A549 (cell line): ENCODE measurements around the gene PCSK6. TPM values are rescaled to one million over a fixed set of nuclear protein-coding genes. Genes with fewer than 3 reads are reported as not detected.

ENCODE experiments used
- ATAC-seq, 2 experiments: fragments of 200-7000 bp in 1 of 2; fragments of >200 bp in 1 of 2; cut with Nextera tagmentation in 1 of 2; cut with Tn5 transposase in 1 of 2; 3 replicates each; pipeline versions ENCODE4 v1.8.0 to v1.9.1; 2018 to 2020; ENCODE audit warnings: mild to moderate bottlenecking in 1 of 2, moderate library complexity in 1 of 2
- CTCF ChIA-PET: fragments of 300-600 bp; sonication (Branson Sonifier 250); formaldehyde crosslinking; extraction: SDS; loops from one replicate; lab custom pipeline; 2021; ENCODE audit warnings: antibody characterized with exemption, inconsistent platforms; lab: Yijun Ruan, JAX
- POLR2A ChIA-PET: fragments of 350-600 bp; formaldehyde crosslinking; extraction: SDS; loops from one replicate; lab custom pipeline; 2021; ENCODE audit warnings: antibody characterized with exemption, inconsistent platforms; lab: Yijun Ruan, JAX
- DNase-seq, 2 experiments: peaks; one replicate each; pipeline versions ENCODE4 v3.0.0 to v3.0.0-alpha.2; 2011 to 2016; ENCODE audit warnings: low read depth in 1 of 2, low spot score in 1 of 2
- FAIRE-seq: peaks from 2 replicates; lab custom pipeline; 2011; peaks lifted over from hg19 to GRCh38; lab: Jason Lieb, UNC
- H3K27ac ChIP-seq, 2 experiments: fragments of >200 bp; sonication (Bioruptor Twin); formaldehyde crosslinking; 3 replicates each; pipeline ENCODE4 v1.5.1; 2016 to 2017
- H3K4me1 ChIP-seq: fragments of >200 bp; sonication (Bioruptor Twin); formaldehyde crosslinking; 3 replicates; pipeline ENCODE4 v1.6.1; 2016
- H3K4me2 ChIP-seq: fragments of >200 bp; sonication (Bioruptor Twin); formaldehyde crosslinking; 3 replicates; pipeline ENCODE4 v1.6.1; 2016
- H3K4me3 ChIP-seq: fragments of >200 bp; sonication (Bioruptor Twin); formaldehyde crosslinking; 3 replicates; pipeline ENCODE4 v1.5.1; 2016
- H3K9me3 ChIP-seq: fragments of >200 bp; sonication (Bioruptor Twin); formaldehyde crosslinking; 3 replicates; pipeline ENCODE4 v1.6.1; 2016
- CEBPB ChIP-seq, 2 experiments: fragments of >200 bp in 1 of 2; sonication (Bioruptor Twin) in 1 of 2; formaldehyde crosslinking in 1 of 2; IDR thresholded peaks; 2 replicates each; pipeline ENCODE4 v1.6.1; 2012 to 2016
- CHD2 ChIP-seq: fragments of 150-350 bp; IDR thresholded peaks from 2 replicates; pipeline ENCODE4 v1.6.1; 2014; ENCODE audit warnings: low read length; ENCODE audit not compliant: partially characterized antibody
- ESRRA ChIP-seq: fragments of 150-350 bp; IDR thresholded peaks from 2 replicates; pipeline ENCODE4 v1.6.1; 2014; ENCODE audit warnings: mild to moderate bottlenecking, low read length, borderline replicate concordance
- FOSB ChIP-seq: fragments of 250-450 bp; sonication (Bioruptor Pico); IDR thresholded peaks from 2 replicates; pipeline ENCODE4 v1.5.0; 2020; ENCODE audit warnings: mild to moderate bottlenecking, moderate library complexity
- FOSL2 ChIP-seq, 2 experiments: fragments of 450-650 bp in 1 of 2; fragments of >200 bp in 1 of 2; sonication (Bioruptor Twin) in 1 of 2; formaldehyde crosslinking; IDR thresholded peaks; 2 replicates each; pipeline versions ENCODE4 v1.5.0 to v1.6.1; 2016 to 2020; ENCODE audit warnings: mild to moderate bottlenecking in 1 of 2, moderate library complexity in 1 of 2
- HEYL ChIP-seq: fragments of 250-450 bp; sonication (Bioruptor Pico); IDR thresholded peaks from 2 replicates; pipeline ENCODE4 v1.8.0; 2021; ENCODE audit warnings: mild to moderate bottlenecking, moderate library complexity
- HOXB5 ChIP-seq: fragments of 250-450 bp; sonication (Bioruptor Pico); IDR thresholded peaks from 2 replicates; pipeline ENCODE4 v1.5.0; 2020; ENCODE audit warnings: mild to moderate bottlenecking, moderate library complexity
- JUN ChIP-seq, 2 experiments: fragments of >200 bp; sonication (Bioruptor Twin); formaldehyde crosslinking; IDR thresholded peaks; 2 replicates in 1 of 2; 3 replicates in 1 of 2; pipeline ENCODE4 v1.6.1; 2016 to 2017
- JUNB ChIP-seq: fragments of >200 bp; sonication (Bioruptor Twin); formaldehyde crosslinking; IDR thresholded peaks from 2 replicates; pipeline ENCODE4 v1.6.1; 2016
- KDM5A ChIP-seq: fragments of 200-600 bp; sonication (generic); IDR thresholded peaks from 2 replicates; pipeline ENCODE4 v1.6.1; 2016; ENCODE audit warnings: antibody characterized with exemption, mild to moderate bottlenecking
- MAFK ChIP-seq: fragments of 450-650 bp; IDR thresholded peaks from 2 replicates; pipeline ENCODE4 v1.6.1; 2014; ENCODE audit not compliant: partially characterized antibody
- MAZ ChIP-seq: fragments of 150-350 bp; IDR thresholded peaks from 2 replicates; pipeline ENCODE4 v1.6.1; 2014; ENCODE audit warnings: antibody characterized with exemption, low read depth, low read length, borderline replicate concordance
- NFE2L2 ChIP-seq: fragments of 150-350 bp; conservative IDR thresholded peaks from 2 replicates; pipeline ENCODE4 v1.6.1; 2014; ENCODE audit warnings: low read length
- NPAS2 ChIP-seq: fragments of 250-450 bp; sonication (Bioruptor Pico); IDR thresholded peaks from 2 replicates; pipeline ENCODE4 v1.8.0; 2022; ENCODE audit warnings: mild to moderate bottlenecking, moderate library complexity, borderline replicate concordance
- NR3C1 ChIP-seq: fragments of >200 bp; sonication (Bioruptor Twin); formaldehyde crosslinking; IDR thresholded peaks from 3 replicates; pipeline ENCODE4 v1.6.1; 2017
- RCOR1 ChIP-seq: fragments of 150-350 bp; IDR thresholded peaks from 2 replicates; pipeline ENCODE4 v1.6.1; 2014; ENCODE audit warnings: antibody characterized with exemption, low read length, low read depth
- RNF2 ChIP-seq: fragments of 200-600 bp; sonication (generic); IDR thresholded peaks from 2 replicates; pipeline ENCODE4 v1.6.1; 2016; ENCODE audit warnings: low read depth, mild to moderate bottlenecking, antibody characterized with exemption, moderate library complexity, borderline replicate concordance
- SMC3 ChIP-seq: fragments of >200 bp; sonication (Bioruptor Twin); formaldehyde crosslinking; IDR thresholded peaks from 3 replicates; pipeline ENCODE4 v1.6.1; 2018; ENCODE audit warnings: inconsistent platforms
- SREBF2 ChIP-seq: fragments of 450-650 bp; IDR thresholded peaks from 2 replicates; pipeline ENCODE4 v1.6.1; 2014; ENCODE audit warnings: mild to moderate bottlenecking, moderate library complexity
- ZC3H11A ChIP-seq: fragments of 450-650 bp; IDR thresholded peaks from 2 replicates; pipeline ENCODE4 v1.6.1; 2014; ENCODE audit warnings: antibody characterized with exemption, mild to moderate bottlenecking
- ZNF302 ChIP-seq: fragments of 250-450 bp; sonication (Bioruptor Pico); IDR thresholded peaks from 2 replicates; pipeline ENCODE4 v1.9.0; 2021; ENCODE audit warnings: inconsistent platforms, mild to moderate bottlenecking, moderate library complexity
- WGBS: methylation state at CpG from one replicate; pipeline ENCODE4 v1.1.6; 2017; ENCODE audit errors: missing lambda C conversion rate; 5-methylcytosine and 5-hydroxymethylcytosine counted together
- polyA plus RNA-seq, 4 experiments: library from polyadenylated mRNA; depleted of rRNA in 3 of 4; stranded (reverse); fragments of >200 nt; fragmentation: RNase III in 1 of 4; extraction: RNeasy Plus Mini Kit Qiagen cat#74134 plus additional on column Dnase treatment in 1 of 4; gene quantifications; 2 replicates in 3 of 4; 3 replicates in 1 of 4; pipeline ENCODE4 v1.2.3, GENCODE V29; 2011 to 2017
- TF ChIP-seq, protein P1 (sequence below): fragments of 450-650 bp; IDR thresholded peaks from 2 replicates; pipeline ENCODE4 v1.6.1; 2014; ENCODE audit warnings: antibody characterized with exemption
- TF ChIP-seq, protein P2 (sequence below): IDR thresholded peaks from 2 replicates; pipeline ENCODE4 v1.6.1; 2012
- TF ChIP-seq, protein P3 (sequence below): fragments of >200 bp; sonication (Bioruptor Twin); formaldehyde crosslinking; IDR thresholded peaks from 2 replicates; pipeline ENCODE4 v1.6.1; 2016
- TF ChIP-seq, protein P4 (sequence below): IDR thresholded peaks from 2 replicates; pipeline ENCODE4 v1.6.1; 2012; ENCODE audit warnings: low read depth, borderline replicate concordance
- TF ChIP-seq, protein P5 (sequence below): fragments of 250-450 bp; sonication (Bioruptor Pico); IDR thresholded peaks from 2 replicates; pipeline ENCODE4 v1.5.0; 2020; ENCODE audit warnings: low read depth, mild to moderate bottlenecking, moderate library complexity
- TF ChIP-seq, protein P6 (sequence below): fragments of 150-350 bp; IDR thresholded peaks from 2 replicates; pipeline ENCODE4 v1.6.1; 2014; ENCODE audit warnings: low read depth, mild to moderate bottlenecking, low read length
- TF ChIP-seq, protein P7 (sequence below): fragments of 250-450 bp; sonication (Bioruptor Pico); IDR thresholded peaks from 2 replicates; pipeline ENCODE4 v1.5.0; 2021; ENCODE audit warnings: mild to moderate bottlenecking, moderate library complexity, borderline replicate concordance
- TF ChIP-seq, protein P8 (sequence below): fragments of >200 bp; sonication (Bioruptor Twin); formaldehyde crosslinking; IDR thresholded peaks from 3 replicates; pipeline ENCODE4 v1.6.1; 2016

Gene PCSK6
- polyA plus RNA-seq, 2 of the 4 experiments (the other 2 are of a cell fraction) = 10.0 to 15.2 TPM

DNA sequence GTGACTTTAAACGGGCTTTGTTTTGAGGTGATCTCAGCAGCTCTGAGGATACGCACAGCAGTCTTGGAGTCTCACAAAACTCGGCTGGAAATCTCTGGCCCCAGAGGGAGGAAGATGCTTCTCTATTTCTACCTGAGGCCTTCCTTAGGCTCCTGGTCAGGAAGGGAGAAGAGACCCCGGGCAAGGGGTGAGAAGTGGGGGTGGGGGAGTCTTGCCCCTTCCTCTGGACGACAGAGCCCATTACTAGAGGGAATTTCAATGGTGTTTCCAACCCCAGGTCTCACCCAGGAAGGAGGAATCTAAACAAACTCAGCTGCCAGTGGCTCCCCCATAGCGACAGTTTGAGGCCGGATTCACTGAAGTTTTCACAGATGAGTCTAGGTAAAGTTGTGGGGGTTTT lies 37.4 kb upstream of the PCSK6 start:
- Histone ChIP-seq H3K4me2 (peak overlapping the region; percentile 79), H3K27ac (peak overlapping the region; percentile 68 to 83), H3K9me3 (no peaks in the 10 kb centered on the region), H3K4me3 (no peak overlapping the region), H3K4me1 (peaks cover 41% of the 10 kb centered on the region)
- DNase-seq (no peak), ATAC-seq (no peak), FAIRE-seq (no peak)
- ChIA-PET CTCF (interaction anchor here (1.2 to 2.2 kb wide), 5 partner anchors 13 to 114 kb away, joined by 3 to 11 read pairs (median 6); no protein-coding TSS in a partner anchor), POLR2A (no interaction called here)
- WGBS = 80% methylated on average over 7 of the region's 7 CpGs
- TF ChIP-seq MAZ (no peak), ZNF302 (CRISPR knock-in tag) (no peak), RNF2 (no peak), HOXB5 (no peak), NR3C1 (no peak), NFE2L2 (no peak), JUN (IDR thresholded peaks at IDR 0.05) (no peak), FOSB (CRISPR knock-in tag) (no peak), JUNB (no peak), ESRRA (no peak)
- TF ChIP-seq, protein P1, sequence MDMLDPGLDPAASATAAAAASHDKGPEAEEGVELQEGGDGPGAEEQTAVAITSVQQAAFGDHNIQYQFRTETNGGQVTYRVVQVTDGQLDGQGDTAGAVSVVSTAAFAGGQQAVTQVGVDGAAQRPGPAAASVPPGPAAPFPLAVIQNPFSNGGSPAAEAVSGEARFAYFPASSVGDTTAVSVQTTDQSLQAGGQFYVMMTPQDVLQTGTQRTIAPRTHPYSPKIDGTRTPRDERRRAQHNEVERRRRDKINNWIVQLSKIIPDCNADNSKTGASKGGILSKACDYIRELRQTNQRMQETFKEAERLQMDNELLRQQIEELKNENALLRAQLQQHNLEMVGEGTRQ = no peak
- TF ChIP-seq, protein P2, sequence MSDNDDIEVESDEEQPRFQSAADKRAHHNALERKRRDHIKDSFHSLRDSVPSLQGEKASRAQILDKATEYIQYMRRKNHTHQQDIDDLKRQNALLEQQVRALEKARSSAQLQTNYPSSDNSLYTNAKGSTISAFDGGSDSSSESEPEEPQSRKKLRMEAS = no peak
- TF ChIP-seq, protein P3, sequence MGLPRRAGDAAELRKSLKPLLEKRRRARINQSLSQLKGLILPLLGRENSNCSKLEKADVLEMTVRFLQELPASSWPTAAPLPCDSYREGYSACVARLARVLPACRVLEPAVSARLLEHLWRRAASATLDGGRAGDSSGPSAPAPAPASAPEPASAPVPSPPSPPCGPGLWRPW = no peak
- TF ChIP-seq, protein P4, sequence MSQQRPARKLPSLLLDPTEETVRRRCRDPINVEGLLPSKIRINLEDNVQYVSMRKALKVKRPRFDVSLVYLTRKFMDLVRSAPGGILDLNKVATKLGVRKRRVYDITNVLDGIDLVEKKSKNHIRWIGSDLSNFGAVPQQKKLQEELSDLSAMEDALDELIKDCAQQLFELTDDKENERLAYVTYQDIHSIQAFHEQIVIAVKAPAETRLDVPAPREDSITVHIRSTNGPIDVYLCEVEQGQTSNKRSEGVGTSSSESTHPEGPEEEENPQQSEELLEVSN = no peak

DNA sequence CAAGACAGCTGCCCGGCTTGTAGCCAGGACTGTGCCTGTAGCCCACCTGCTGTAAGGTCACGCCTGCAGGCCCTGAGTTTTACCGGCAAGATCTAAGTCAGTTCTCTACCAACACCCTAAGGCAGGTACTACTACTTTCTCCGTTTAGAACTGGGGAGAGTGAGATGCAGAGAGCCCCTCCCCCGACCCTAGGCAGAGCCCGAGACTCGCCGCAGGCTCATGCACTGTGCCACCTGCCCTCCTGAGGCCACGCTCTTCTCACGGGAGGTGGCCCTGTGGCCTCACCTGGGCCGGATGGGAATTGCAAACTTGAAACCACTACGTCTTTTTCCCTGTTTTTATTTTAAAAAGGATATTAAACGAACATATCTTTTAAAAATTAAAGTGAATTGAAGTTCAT lies 36.9 kb upstream of the PCSK6 start:
- DNase-seq (no peak), FAIRE-seq (no peak), ATAC-seq (no peak)
- TF ChIP-seq KDM5A (no peak), CHD2 (no peak), JUN (IDR thresholded peaks at IDR 0.05) (no peak), ZNF302 (CRISPR knock-in tag) (no peak), ZC3H11A (no peak), HEYL (CRISPR knock-in tag) (no peak), SREBF2 (no peak), NPAS2 (no peak), RCOR1 (no peak), FOSL2 (IDR thresholded peaks at IDR 0.05) (no peak), FOSL2 (CRISPR knock-in tag; IDR thresholded peaks at IDR 0.05) (no peak), JUNB (no peak), CEBPB (IDR thresholded peaks at IDR 0.05) (no peak), NFE2L2 (no peak), MAFK (no peak), SMC3 (no peak)
- TF ChIP-seq, protein P5, sequence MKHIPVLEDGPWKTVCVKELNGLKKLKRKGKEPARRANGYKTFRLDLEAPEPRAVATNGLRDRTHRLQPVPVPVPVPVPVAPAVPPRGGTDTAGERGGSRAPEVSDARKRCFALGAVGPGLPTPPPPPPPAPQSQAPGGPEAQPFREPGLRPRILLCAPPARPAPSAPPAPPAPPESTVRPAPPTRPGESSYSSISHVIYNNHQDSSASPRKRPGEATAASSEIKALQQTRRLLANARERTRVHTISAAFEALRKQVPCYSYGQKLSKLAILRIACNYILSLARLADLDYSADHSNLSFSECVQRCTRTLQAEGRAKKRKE (CRISPR knock-in tag) = no peak
- TF ChIP-seq, protein P6, sequence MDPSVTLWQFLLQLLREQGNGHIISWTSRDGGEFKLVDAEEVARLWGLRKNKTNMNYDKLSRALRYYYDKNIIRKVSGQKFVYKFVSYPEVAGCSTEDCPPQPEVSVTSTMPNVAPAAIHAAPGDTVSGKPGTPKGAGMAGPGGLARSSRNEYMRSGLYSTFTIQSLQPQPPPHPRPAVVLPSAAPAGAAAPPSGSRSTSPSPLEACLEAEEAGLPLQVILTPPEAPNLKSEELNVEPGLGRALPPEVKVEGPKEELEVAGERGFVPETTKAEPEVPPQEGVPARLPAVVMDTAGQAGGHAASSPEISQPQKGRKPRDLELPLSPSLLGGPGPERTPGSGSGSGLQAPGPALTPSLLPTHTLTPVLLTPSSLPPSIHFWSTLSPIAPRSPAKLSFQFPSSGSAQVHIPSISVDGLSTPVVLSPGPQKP = no peak
- TF ChIP-seq, protein P7, sequence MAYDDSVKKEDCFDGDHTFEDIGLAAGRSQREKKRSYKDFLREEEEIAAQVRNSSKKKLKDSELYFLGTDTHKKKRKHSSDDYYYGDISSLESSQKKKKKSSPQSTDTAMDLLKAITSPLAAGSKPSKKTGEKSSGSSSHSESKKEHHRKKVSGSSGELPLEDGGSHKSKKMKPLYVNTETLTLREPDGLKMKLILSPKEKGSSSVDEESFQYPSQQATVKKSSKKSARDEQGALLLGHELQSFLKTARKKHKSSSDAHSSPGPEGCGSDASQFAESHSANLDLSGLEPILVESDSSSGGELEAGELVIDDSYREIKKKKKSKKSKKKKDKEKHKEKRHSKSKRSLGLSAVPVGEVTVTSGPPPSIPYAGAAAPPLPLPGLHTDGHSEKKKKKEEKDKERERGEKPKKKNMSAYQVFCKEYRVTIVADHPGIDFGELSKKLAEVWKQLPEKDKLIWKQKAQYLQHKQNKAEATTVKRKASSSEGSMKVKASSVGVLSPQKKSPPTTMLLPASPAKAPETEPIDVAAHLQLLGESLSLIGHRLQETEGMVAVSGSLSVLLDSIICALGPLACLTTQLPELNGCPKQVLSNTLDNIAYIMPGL (CRISPR knock-in tag) = no peak
- TF ChIP-seq, protein P2 = no peak
- TF ChIP-seq, protein P8, sequence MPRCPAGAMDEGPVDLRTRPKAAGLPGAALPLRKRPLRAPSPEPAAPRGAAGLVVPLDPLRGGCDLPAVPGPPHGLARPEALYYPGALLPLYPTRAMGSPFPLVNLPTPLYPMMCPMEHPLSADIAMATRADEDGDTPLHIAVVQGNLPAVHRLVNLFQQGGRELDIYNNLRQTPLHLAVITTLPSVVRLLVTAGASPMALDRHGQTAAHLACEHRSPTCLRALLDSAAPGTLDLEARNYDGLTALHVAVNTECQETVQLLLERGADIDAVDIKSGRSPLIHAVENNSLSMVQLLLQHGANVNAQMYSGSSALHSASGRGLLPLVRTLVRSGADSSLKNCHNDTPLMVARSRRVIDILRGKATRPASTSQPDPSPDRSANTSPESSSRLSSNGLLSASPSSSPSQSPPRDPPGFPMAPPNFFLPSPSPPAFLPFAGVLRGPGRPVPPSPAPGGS = no peak
- Histone ChIP-seq H3K9me3 (no peaks in the 10 kb centered on the region), H3K4me1 (peaks cover 41% of the 10 kb centered on the region), H3K4me3 (no peak overlapping the region), H3K27ac (peak overlapping the region; percentile 68 to 83; a peak in 4 of 6 replicates), H3K4me2 (no peak overlapping the region)
- CTCF ChIA-PET = interaction anchor here (1.2 to 2.2 kb wide), 2 partner anchors 18 to 115 kb away, joined by 3 to 11 read pairs; no protein-coding TSS in a partner anchor
- POLR2A ChIA-PET = no interaction called here
- 83% methylated on average over 13 of the region's 13 CpGs for WGBS
